ENCODE results near the gene ZWILCH. TPM values are rescaled to one million over a fixed set of nuclear protein-coding genes. Genes with fewer than 3 reads are reported as not detected.

The ZWILCH gene
- total RNA-seq, 1 experiment from 2014 or later = 21.6 TPM

GRCh38 chr15:66496951-66497501, 8.1 kb upstream of the ZWILCH start:
- H3K36me3 ChIP-seq (ENCODE audit: control insufficient read depth, insufficient read depth, low read length) = no peaks in the 10 kb centered on the region; the same call in 1 of the 2 replicates
- TF ChIP-seq, protein P1, sequence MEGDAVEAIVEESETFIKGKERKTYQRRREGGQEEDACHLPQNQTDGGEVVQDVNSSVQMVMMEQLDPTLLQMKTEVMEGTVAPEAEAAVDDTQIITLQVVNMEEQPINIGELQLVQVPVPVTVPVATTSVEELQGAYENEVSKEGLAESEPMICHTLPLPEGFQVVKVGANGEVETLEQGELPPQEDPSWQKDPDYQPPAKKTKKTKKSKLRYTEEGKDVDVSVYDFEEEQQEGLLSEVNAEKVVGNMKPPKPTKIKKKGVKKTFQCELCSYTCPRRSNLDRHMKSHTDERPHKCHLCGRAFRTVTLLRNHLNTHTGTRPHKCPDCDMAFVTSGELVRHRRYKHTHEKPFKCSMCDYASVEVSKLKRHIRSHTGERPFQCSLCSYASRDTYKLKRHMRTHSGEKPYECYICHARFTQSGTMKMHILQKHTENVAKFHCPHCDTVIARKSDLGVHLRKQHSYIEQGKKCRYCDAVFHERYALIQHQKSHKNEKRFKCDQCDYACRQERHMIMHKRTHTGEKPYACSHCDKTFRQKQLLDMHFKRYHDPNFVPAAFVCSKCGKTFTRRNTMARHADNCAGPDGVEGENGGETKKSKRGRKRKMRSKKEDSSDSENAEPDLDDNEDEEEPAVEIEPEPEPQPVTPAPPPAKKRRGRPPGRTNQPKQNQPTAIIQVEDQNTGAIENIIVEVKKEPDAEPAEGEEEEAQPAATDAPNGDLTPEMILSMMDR (IDR thresholded peaks at IDR 0.05; ENCODE audit: insufficient read depth in 1 of 2, low read depth in 1 of 2, low read length in 1 of 2, severe bottlenecking in 1 of 2, unreplicated experiment in 1 of 2) = no peak
- H3K4me1 ChIP-seq = peaks cover 4% of the 10 kb centered on the region; the same call in 1 of the 2 replicates
- Mint-ChIP-seq H3K4me1 (ENCODE audit: low read depth, unreplicated experiment) (peaks cover 6% of the 10 kb centered on the region), H3K4me3 (ENCODE audit: unreplicated experiment) (peak overlapping the region; percentile 92), H3K27me3 (ENCODE audit: insufficient read depth, unreplicated experiment) (no peaks in the 10 kb centered on the region), H3K27ac (ENCODE audit: unreplicated experiment) (peak overlapping the region; percentile 93), H3K36me3 (ENCODE audit: insufficient read depth, unreplicated experiment) (peaks cover 92% of the 10 kb centered on the region), H3K9me3 (ENCODE audit: unreplicated experiment) (no peaks in the 10 kb centered on the region)
- DNase-seq = no peak
- H3K4me3 ChIP-seq (ENCODE audit: low read depth, low read length) = peak overlapping the region; percentile 66
- no peaks in the 10 kb centered on the region for H3K9me3 ChIP-seq
- ChIA-PET CTCF (interaction anchor here (0.6 to 1.4 kb wide), 4 partner anchors 8 to 110 kb away, joined by 3 to 18 read pairs (median 3); partner anchors contain the start of gene MAP2K1), POLR2A (interaction anchor here (0.6 to 2.5 kb wide), 4 partner anchors 8 to 966 kb away, joined by 4 to 10 read pairs (median 6); partner anchors contain the start of genes MAP2K1 and ZWILCH)
- BruUV-seq (replicated peaks) = no TSS peak
- intact Hi-C loops (cut with micrococcal nuclease; ENCODE audit: unreplicated experiment) = loop anchor here (2.0 to 5.0 kb wide), 3 partner anchors 95 to 140 kb away; partner anchors contain the start of genes MAP2K1 and TIPIN
- H3K27me3 ChIP-seq (replicated peaks; ENCODE audit: control insufficient read depth, insufficient read depth, low read length) = no peaks in the 10 kb centered on the region

- peak within 1 kb of the TSS; percentile 93 for H3K27ac Mint-ChIP-seq (ENCODE audit: unreplicated experiment)
- CTCF ChIA-PET = interaction anchor here (0.6 to 1.4 kb wide), 8 partner anchors 8 to 204 kb away, joined by 3 to 18 read pairs (median 4); partner anchors contain the start of genes DIS3L and MAP2K1
- TF ChIP-seq, protein P1 (IDR thresholded peaks at IDR 0.05; ENCODE audit: insufficient read depth in 1 of 2, low read depth in 1 of 2, low read length in 1 of 2, severe bottlenecking in 1 of 2, unreplicated experiment in 1 of 2) = peak; percentile 88 to 96
Observed at GRCh38 chr15:66497502-66498455, 7.3 kb upstream of the ZWILCH start, which contains the start of gene SNAPC5. Gene SNAPC5, minus strand, starts transcription at chr15:66497762. Its CDS starts 31 bp downstream, at chr15:66497731.

More at GRCh38 chr15:66497502-66498455, 7.3 kb upstream of the ZWILCH start, which contains the start of gene SNAPC5:
- Mint-ChIP-seq H3K36me3 (ENCODE audit: insufficient read depth, unreplicated experiment) (peaks cover 94% of the 10 kb centered on the region), H3K9me3 (ENCODE audit: unreplicated experiment) (no peaks in the 10 kb centered on the region), H3K4me3 (ENCODE audit: unreplicated experiment) (peak within 1 kb of the TSS; percentile 92), H3K27me3 (ENCODE audit: insufficient read depth, unreplicated experiment) (no peaks in the 10 kb centered on the region), H3K4me1 (ENCODE audit: low read depth, unreplicated experiment) (peaks cover 10% of the 10 kb centered on the region)
- H3K9me3 ChIP-seq = no peaks in the 10 kb centered on the region
- no peaks in the 10 kb centered on the region for H3K27me3 ChIP-seq (replicated peaks; ENCODE audit: control insufficient read depth, insufficient read depth, low read length)
- H3K36me3 ChIP-seq (ENCODE audit: control insufficient read depth, insufficient read depth, low read length) = no peaks in the 10 kb centered on the region; the same call in 1 of the 2 replicates
- H3K4me3 ChIP-seq (ENCODE audit: low read depth, low read length) = peak within 1 kb of the TSS; percentile 66
- POLR2A ChIA-PET = interaction anchor here (0.6 to 2.5 kb wide), 3 partner anchors 8 to 160 kb away, joined by 3 to 10 read pairs (median 4); partner anchors contain the start of genes MAP2K1 and ZWILCH
- intact Hi-C loops (cut with micrococcal nuclease; ENCODE audit: unreplicated experiment) = loop anchor here (2.0 to 5.0 kb wide), 3 partner anchors 95 to 141 kb away; partner anchors contain the start of genes MAP2K1 and TIPIN
- peak; percentile 95 to 97 for DNase-seq
- no TSS peak for BruUV-seq (replicated peaks)
- peaks cover 4% of the 10 kb centered on the region; the same call in 1 of the 2 replicates for H3K4me1 ChIP-seq

Data from Caco-2 (cell line).